ENCODE data around the gene INTS13. TPM values are rescaled to one million over a fixed set of nuclear protein-coding genes. Genes with fewer than 3 reads are reported as not detected.
"Not testable (repeated sequence)": the region's sequence is repeated elsewhere in the genome, so short reads cannot be mapped to it uniquely, and the experiment has no call there.

INTS13 gene
- polyA plus RNA-seq, 3 donors: 4.6 to 8.0 (median 7.5) TPM

DNA sequence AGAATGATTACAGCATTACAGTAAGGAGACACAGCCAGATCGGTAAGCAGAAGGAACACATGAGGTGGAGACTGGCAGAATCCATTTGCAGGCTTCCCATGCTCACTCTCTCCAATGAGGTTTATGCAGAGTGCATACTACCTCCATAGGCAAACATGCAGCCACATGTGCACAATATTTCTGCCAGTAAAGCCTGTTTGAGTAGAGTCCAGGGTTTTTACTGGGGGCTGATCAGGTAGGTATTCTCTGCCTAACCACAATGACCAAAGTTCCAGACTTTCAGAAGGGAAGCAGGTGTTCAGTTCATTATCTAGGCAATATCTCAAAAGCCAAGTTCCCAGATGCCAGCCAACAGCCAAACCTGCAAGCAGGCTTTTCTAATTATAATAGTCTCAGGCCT lies 31.1 kb downstream of the INTS13 start:
- no peak for DNase-seq
- Histone ChIP-seq H4K20me1 (ENCODE audit: insufficient read depth, low read length) (no peaks in the 10 kb centered on the region), H3K79me2 (ENCODE audit: insufficient read depth, low read length) (no peaks in the 10 kb centered on the region), H3K36me3 (replicated peaks in 1 of 2; ENCODE audit: control insufficient read depth in 1 of 2, insufficient read depth in 2 of 2, low read length in 2 of 2) (peaks cover 50 to 84% of the 10 kb centered on the region in 2 donors), H3K27ac (ENCODE audit: low read depth in 1 of 2, low read length in 2 of 2) (no peak overlapping the region), H3K27me3 (ENCODE audit: control insufficient read depth in 2 of 2, insufficient read depth in 2 of 2, low read length in 2 of 2) (no peaks in the 10 kb centered on the region), H3K9me3 (replicated peaks in 1 of 2; ENCODE audit: control insufficient read depth in 1 of 2, insufficient read depth in 1 of 2, low read length in 2 of 2) (no peaks in the 10 kb centered on the region), H3K4me1 (ENCODE audit: control insufficient read depth in 1 of 2, insufficient read depth in 2 of 2, low read length in 2 of 2) (no peaks in the 10 kb centered on the region), H3K4me3 (replicated peaks in 1 of 3; ENCODE audit: low read depth in 2 of 3, low read length in 3 of 3) (no peak overlapping the region), H2AFZ (ENCODE audit: insufficient read depth, low read depth, low read length, poor library complexity, severe bottlenecking) (no peak overlapping the region), H3K9ac (ENCODE audit: insufficient read depth, low read length, poor library complexity, severe bottlenecking) (no peak overlapping the region), H3K4me2 (replicated peaks; ENCODE audit: extremely low read depth, low read length, poor library complexity, severe bottlenecking) (no peak overlapping the region)
- intact Hi-C loops (cut with micrococcal nuclease): no loop called here
- no peak overlapping the region for H3K4me3 Mint-ChIP-seq
- TF ChIP-seq, protein P1, sequence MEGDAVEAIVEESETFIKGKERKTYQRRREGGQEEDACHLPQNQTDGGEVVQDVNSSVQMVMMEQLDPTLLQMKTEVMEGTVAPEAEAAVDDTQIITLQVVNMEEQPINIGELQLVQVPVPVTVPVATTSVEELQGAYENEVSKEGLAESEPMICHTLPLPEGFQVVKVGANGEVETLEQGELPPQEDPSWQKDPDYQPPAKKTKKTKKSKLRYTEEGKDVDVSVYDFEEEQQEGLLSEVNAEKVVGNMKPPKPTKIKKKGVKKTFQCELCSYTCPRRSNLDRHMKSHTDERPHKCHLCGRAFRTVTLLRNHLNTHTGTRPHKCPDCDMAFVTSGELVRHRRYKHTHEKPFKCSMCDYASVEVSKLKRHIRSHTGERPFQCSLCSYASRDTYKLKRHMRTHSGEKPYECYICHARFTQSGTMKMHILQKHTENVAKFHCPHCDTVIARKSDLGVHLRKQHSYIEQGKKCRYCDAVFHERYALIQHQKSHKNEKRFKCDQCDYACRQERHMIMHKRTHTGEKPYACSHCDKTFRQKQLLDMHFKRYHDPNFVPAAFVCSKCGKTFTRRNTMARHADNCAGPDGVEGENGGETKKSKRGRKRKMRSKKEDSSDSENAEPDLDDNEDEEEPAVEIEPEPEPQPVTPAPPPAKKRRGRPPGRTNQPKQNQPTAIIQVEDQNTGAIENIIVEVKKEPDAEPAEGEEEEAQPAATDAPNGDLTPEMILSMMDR (IDR thresholded peaks at IDR 0.05): no peak
- H3K36me3 Mint-ChIP-seq: peaks cover 68 to 79% of the 10 kb centered on the region in 2 donors
- no peaks in the 10 kb centered on the region for H3K4me1 Mint-ChIP-seq
- peaks cover 0 to 2% (median 0%) of the 10 kb centered on the region in 3 donors for H3K27me3 Mint-ChIP-seq (ENCODE audit: low read depth in 3 of 3)
- peaks cover 2 to 7% (median 4%) of the 10 kb centered on the region in 7 donors for H3K9me3 Mint-ChIP-seq
- no peak overlapping the region for H3K27ac Mint-ChIP-seq
- no CpG with 5 or more reads among the region's 1 CpG for WGBS (ENCODE audit: insufficient coverage)

DNA sequence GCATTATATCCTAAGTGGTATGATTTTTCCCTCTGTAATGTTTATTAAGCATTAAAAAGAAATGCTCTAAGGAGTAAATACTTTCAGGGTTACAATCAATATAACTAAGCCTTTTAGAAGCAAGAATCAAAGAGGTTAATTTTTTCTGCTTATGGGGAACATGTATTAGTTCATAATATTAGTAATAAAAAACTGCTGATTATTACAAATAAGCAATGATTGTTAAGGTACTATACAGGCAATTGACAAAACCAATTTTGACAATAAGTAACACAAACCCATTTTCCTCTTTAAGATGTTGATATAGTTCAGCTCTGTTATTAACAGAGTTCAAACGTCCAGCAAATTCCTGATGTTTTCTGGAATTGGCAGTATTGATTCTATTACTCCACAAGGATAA lies 31.8 kb downstream of the INTS13 start:
- Histone ChIP-seq H3K4me1 (ENCODE audit: control insufficient read depth in 1 of 2, insufficient read depth in 2 of 2, low read length in 2 of 2) (no peaks in the 10 kb centered on the region), H4K20me1 (ENCODE audit: insufficient read depth, low read length) (no peaks in the 10 kb centered on the region), H3K36me3 (replicated peaks in 1 of 2; ENCODE audit: control insufficient read depth in 1 of 2, insufficient read depth in 2 of 2, low read length in 2 of 2) (peaks cover 43 to 77% of the 10 kb centered on the region in 2 donors), H2AFZ (ENCODE audit: insufficient read depth, low read depth, low read length, poor library complexity, severe bottlenecking) (no peak overlapping the region), H3K79me2 (ENCODE audit: insufficient read depth, low read length) (no peaks in the 10 kb centered on the region), H3K4me3 (replicated peaks in 1 of 3; ENCODE audit: low read depth in 2 of 3, low read length in 3 of 3) (no peak overlapping the region), H3K4me2 (replicated peaks; ENCODE audit: extremely low read depth, low read length, poor library complexity, severe bottlenecking) (no peak overlapping the region), H3K27ac (ENCODE audit: low read depth in 1 of 2, low read length in 2 of 2) (no peak overlapping the region), H3K9ac (ENCODE audit: insufficient read depth, low read length, poor library complexity, severe bottlenecking) (no peak overlapping the region), H3K9me3 (replicated peaks in 1 of 2; ENCODE audit: control insufficient read depth in 1 of 2, insufficient read depth in 1 of 2, low read length in 2 of 2) (no peaks in the 10 kb centered on the region), H3K27me3 (ENCODE audit: control insufficient read depth in 2 of 2, insufficient read depth in 2 of 2, low read length in 2 of 2) (no peaks in the 10 kb centered on the region)
- Mint-ChIP-seq H3K9me3 (peaks cover 2 to 7% (median 4%) of the 10 kb centered on the region in 7 donors), H3K4me3 (no peak overlapping the region), H3K27ac (no peak overlapping the region), H3K36me3 (peaks cover 71 to 80% of the 10 kb centered on the region in 2 donors), H3K4me1 (no peaks in the 10 kb centered on the region), H3K27me3 (ENCODE audit: low read depth in 3 of 3) (peaks cover 0 to 2% (median 0%) of the 10 kb centered on the region in 3 donors)
- intact Hi-C loops (cut with micrococcal nuclease): no loop called here
- WGBS (ENCODE audit: insufficient coverage): no CpG with 5 or more reads among the region's 1 CpG
- TF ChIP-seq, protein P1 (IDR thresholded peaks at IDR 0.05): no peak
- DNase-seq: no peak

DNA sequence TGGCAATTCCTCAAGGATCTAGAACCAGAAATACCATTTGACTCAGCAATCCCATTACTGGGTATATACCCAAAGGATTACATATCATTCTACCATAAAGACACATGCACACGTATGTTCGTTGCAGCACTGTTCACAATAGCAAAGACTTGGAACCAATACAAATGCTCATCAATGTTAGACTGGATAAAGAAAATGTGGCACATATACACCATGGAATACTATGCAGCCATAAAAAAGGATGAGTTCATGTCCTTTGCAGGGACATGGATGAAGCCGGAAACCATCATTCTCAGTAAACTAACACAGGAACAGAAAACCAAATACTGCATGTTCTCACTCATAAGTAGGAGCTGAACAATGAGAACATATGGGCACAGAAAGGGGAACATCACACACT lies 34.4 kb downstream of the INTS13 start:
- H3K4me3 ChIP-seq (replicated peaks in 1 of 3; ENCODE audit: low read depth in 2 of 3, low read length in 3 of 3); H3K4me3 Mint-ChIP-seq; H3K9me3 ChIP-seq (replicated peaks in 1 of 2; ENCODE audit: control insufficient read depth in 1 of 2, insufficient read depth in 1 of 2, low read length in 2 of 2); H3K27me3 Mint-ChIP-seq (ENCODE audit: low read depth in 3 of 3); H3K4me2 ChIP-seq (replicated peaks; ENCODE audit: extremely low read depth, low read length, poor library complexity, severe bottlenecking); H3K27ac Mint-ChIP-seq; DNase-seq; H3K9ac ChIP-seq (ENCODE audit: insufficient read depth, low read length, poor library complexity, severe bottlenecking); intact Hi-C loops (cut with micrococcal nuclease); H3K27me3 ChIP-seq (ENCODE audit: control insufficient read depth in 2 of 2, insufficient read depth in 2 of 2, low read length in 2 of 2); H3K4me1 Mint-ChIP-seq; H3K4me1 ChIP-seq (ENCODE audit: control insufficient read depth in 1 of 2, insufficient read depth in 2 of 2, low read length in 2 of 2); H2AFZ ChIP-seq (ENCODE audit: insufficient read depth, low read depth, low read length, poor library complexity, severe bottlenecking); H3K27ac ChIP-seq (ENCODE audit: low read depth in 1 of 2, low read length in 2 of 2); H3K79me2 ChIP-seq (ENCODE audit: insufficient read depth, low read length); H4K20me1 ChIP-seq (ENCODE audit: insufficient read depth, low read length): not testable (repeated sequence)
- peaks cover 28 to 65% of the 10 kb centered on the region in 2 donors for H3K36me3 ChIP-seq (replicated peaks in 1 of 2; ENCODE audit: control insufficient read depth in 1 of 2, insufficient read depth in 2 of 2, low read length in 2 of 2)
- no CpG with 5 or more reads among the region's 3 CpGs for WGBS (ENCODE audit: insufficient coverage)
- Mint-ChIP-seq H3K9me3 (peaks cover 2 to 11% (median 7%) of the 10 kb centered on the region in 7 donors), H3K36me3 (peaks cover 75 to 88% of the 10 kb centered on the region in 2 donors)
